Activated naive CD8-positive, alpha-beta T cell (primary cell): ENCODE data around the gene PAK5.

Experiments
- H3K27ac Mint-ChIP-seq: one replicate; pipeline ENCODE4 v1.8.0; 2021; ENCODE audit warnings: mixed read lengths
- H3K27me3 Mint-ChIP-seq: one replicate; pipeline ENCODE4 v1.8.0; 2021; ENCODE audit warnings: mixed read lengths
- H3K36me3 Mint-ChIP-seq: one replicate; pipeline ENCODE4 v1.8.0; 2021; ENCODE audit warnings: mixed read lengths
- H3K4me1 Mint-ChIP-seq: one replicate; pipeline ENCODE4 v1.8.0; 2021; ENCODE audit warnings: low read depth, mixed read lengths
- H3K4me3 Mint-ChIP-seq: one replicate; pipeline ENCODE4 v1.8.0; 2021; ENCODE audit warnings: mild to moderate bottlenecking, mixed read lengths
- H3K9me3 Mint-ChIP-seq: one replicate; pipeline ENCODE4 v1.8.0; 2021; ENCODE audit warnings: low read depth, mixed read lengths

The PAK5 gene

DNA sequence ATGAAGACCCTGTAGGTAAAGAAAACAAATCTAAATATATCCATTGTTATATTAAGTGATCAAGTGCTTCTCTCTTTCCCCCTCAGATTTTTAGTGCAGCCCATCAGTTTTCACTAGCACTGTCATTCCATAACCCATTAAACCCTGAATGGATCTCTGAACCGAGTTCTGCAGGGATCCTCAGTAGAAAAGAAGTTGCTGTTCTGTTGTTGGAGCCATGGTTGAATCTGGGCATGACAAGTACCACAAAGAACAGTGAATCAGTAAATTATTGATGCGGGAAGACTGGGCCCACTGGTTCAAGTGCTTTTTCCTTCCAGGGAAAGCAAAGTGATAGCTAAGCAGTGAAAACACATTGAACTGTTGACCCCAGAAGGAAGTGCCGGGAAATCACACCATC, 264.1 kb downstream of the PAK5 start:
- Mint-ChIP-seq H3K4me1 (no peaks in the 10 kb centered on the region), H3K4me3 (no peak overlapping the region), H3K27ac (no peak overlapping the region), H3K9me3 (no peaks in the 10 kb centered on the region), H3K27me3 (peaks cover 2% of the 10 kb centered on the region), H3K36me3 (no peaks in the 10 kb centered on the region)

GRCh38 chr20:9574181-9574580, 264.7 kb downstream of the PAK5 start:
- Mint-ChIP-seq H3K36me3 (no peaks in the 10 kb centered on the region), H3K27me3 (peaks cover 2% of the 10 kb centered on the region), H3K4me3 (no peak overlapping the region), H3K9me3 (no peaks in the 10 kb centered on the region), H3K4me1 (no peaks in the 10 kb centered on the region), H3K27ac (no peak overlapping the region)

DNA sequence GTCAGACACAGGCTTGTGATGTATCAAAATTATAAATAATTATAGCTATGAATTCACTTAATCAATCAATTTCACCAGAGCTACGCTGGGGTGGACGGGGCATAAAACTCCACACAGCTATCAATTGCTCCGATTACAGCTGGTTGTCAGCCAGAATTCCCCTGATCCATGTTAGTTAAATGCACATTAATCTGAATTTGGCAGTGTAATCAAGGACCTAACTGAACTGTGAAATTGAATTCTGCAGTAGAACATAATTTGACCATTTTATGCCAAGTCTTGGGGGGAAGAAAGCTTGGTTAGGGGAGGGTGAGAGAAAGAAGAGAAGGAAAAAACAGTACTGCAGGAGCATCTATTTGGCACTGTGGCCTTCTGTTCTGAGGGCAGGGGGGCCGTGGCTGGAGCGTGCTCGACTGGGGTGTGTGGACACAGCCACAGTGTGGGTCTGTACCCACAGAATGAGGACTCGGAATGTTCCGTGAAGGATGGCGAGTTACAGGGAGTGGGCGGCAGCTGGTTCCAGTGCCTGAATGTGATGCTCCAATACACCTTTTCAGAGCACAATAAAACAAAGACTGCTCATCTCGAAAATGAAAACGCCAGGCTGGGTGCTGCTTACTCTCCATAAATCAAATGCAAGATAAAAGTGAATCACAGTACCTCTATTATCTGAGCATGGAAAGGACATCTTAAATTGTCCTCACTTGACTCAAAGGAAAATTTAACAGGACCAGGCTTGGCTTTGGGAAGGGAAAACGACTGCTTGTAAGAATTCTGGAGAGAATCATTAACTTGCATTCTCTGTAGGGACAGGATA, 265.3 kb downstream of the PAK5 start:
- Mint-ChIP-seq H3K27me3 (peaks cover 2% of the 10 kb centered on the region), H3K36me3 (no peaks in the 10 kb centered on the region), H3K4me3 (no peak overlapping the region), H3K9me3 (no peaks in the 10 kb centered on the region), H3K27ac (no peak overlapping the region), H3K4me1 (no peaks in the 10 kb centered on the region)

DNA sequence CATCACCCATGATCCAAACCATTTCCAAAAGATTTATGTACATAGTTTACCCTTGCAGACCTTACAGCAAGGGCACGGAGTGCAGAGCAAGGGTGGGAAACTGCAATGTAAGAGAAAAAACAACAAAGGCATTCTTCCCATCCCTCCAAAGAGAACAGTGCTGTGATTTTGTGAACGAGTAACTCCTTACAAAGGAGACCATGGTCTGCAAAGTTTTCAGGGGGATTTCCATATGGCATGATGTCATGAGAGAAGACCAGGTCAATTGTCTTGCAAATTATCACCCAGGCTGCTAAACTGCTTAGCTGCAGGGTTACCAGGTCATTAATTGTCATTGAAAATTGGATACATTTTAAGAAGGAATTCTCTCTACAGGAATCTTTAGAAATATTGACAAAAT, 266.2 kb downstream of the PAK5 start:
- Mint-ChIP-seq H3K36me3 (no peaks in the 10 kb centered on the region), H3K9me3 (no peaks in the 10 kb centered on the region), H3K27ac (no peak overlapping the region), H3K4me3 (no peak overlapping the region), H3K4me1 (no peaks in the 10 kb centered on the region), H3K27me3 (peaks cover 2% of the 10 kb centered on the region)

- Mint-ChIP-seq H3K27ac (no peak overlapping the region), H3K4me3 (no peak overlapping the region), H3K36me3 (no peaks in the 10 kb centered on the region), H3K27me3 (peaks cover 2% of the 10 kb centered on the region), H3K9me3 (no peaks in the 10 kb centered on the region), H3K4me1 (no peaks in the 10 kb centered on the region)
These were observed 267.1 kb downstream of the PAK5 start for GRCh38 chr20:9571783-9572182.

DNA sequence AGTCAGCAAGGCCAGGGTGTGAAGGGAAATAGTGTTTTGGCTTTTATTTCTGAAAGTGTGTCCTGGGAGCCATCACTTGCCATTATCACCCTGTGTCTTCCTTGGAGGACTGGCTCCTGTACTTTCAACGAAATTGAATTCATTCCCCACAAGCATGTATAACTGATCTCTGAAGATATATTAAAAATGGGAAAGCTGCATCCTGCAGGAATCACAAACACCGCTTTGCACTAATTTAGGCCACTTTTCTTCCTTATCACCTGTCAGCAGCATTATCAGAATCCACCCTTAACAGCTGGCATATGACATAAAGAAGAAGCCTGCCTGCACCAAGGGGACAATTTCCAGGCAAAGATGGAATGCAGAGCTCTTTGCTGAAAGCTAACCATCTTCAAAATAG, 268.3 kb downstream of the PAK5 start:
- H3K36me3 Mint-ChIP-seq = no peaks in the 10 kb centered on the region
- no peaks in the 10 kb centered on the region for H3K4me1 Mint-ChIP-seq
- H3K9me3 Mint-ChIP-seq = no peaks in the 10 kb centered on the region

GRCh38 chr20:9566977-9567376, 271.9 kb downstream of the PAK5 start:
- Mint-ChIP-seq H3K27ac (no peak overlapping the region), H3K27me3 (peaks cover 2% of the 10 kb centered on the region), H3K4me3 (no peak overlapping the region), H3K4me1 (no peaks in the 10 kb centered on the region), H3K9me3 (no peaks in the 10 kb centered on the region), H3K36me3 (no peaks in the 10 kb centered on the region)

More for the DNA sequence above, 268.3 kb downstream of the PAK5 start:
- Mint-ChIP-seq H3K27ac (no peak overlapping the region), H3K27me3 (peaks cover 4% of the 10 kb centered on the region), H3K4me3 (no peak overlapping the region)

DNA sequence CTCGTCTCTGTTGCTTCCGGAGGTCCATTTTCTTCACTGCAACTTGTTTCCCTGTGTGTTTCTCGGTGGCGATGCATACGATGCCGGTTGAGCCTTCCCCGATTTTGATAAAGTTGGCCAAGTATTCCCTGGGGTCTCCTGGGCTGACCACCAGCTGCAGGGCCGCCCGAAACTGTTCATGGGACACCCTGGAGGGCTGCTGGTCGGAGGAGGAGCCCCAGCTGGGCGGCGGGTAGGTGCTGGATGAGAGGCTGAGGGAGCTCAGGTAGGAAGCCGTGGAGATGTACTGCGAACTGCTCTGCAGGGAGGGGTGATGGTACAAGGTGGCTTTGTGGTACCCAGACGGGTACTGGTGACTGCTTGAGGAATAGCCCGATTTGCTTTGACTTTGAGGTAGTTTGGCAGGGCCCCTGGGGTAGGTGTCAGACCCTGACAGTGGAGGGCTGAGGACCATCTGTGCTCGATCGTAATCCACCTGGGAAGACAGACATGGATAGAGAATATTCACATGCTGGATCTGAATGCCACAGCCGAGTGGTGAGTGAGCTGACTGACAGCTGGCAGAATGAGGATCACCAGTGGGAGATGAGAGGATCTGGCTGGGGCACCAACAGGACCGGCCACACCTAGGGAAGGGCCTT, 272.8 kb downstream of the PAK5 start:
- Mint-ChIP-seq H3K4me1 (no peaks in the 10 kb centered on the region), H3K27ac (no peak overlapping the region), H3K36me3 (no peaks in the 10 kb centered on the region), H3K9me3 (no peaks in the 10 kb centered on the region), H3K27me3 (peaks cover 2% of the 10 kb centered on the region), H3K4me3 (no peak overlapping the region)

DNA sequence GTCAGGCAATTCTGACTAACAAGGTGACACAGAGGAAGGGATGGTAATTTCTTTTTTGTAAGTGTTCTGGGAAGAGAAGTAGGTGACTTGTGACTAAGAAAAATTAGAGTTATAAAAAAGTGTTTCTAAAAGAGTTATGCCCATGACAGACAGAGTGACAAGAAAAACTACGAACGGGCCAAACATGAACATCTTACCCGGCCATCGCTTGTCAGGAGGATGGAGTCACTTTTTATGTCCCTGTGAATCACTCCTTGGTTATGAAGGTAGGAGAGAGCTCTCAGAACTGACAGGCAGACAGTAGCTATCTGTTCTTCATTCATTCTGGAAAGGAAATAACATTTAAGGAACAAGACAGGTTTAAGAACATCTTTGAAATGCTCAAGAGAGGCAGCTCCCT, 281.5 kb downstream of the PAK5 start:
- Mint-ChIP-seq H3K27me3 (peaks cover 3% of the 10 kb centered on the region), H3K4me3 (no peak overlapping the region), H3K36me3 (no peaks in the 10 kb centered on the region), H3K9me3 (no peaks in the 10 kb centered on the region), H3K27ac (no peak overlapping the region), H3K4me1 (no peaks in the 10 kb centered on the region)

GRCh38 chr20:9555781-9556180, 283.1 kb downstream of the PAK5 start:
- Mint-ChIP-seq H3K4me3 (no peak overlapping the region), H3K9me3 (no peaks in the 10 kb centered on the region), H3K27me3 (peaks cover 3% of the 10 kb centered on the region), H3K27ac (no peak overlapping the region), H3K36me3 (no peaks in the 10 kb centered on the region), H3K4me1 (no peaks in the 10 kb centered on the region)

DNA sequence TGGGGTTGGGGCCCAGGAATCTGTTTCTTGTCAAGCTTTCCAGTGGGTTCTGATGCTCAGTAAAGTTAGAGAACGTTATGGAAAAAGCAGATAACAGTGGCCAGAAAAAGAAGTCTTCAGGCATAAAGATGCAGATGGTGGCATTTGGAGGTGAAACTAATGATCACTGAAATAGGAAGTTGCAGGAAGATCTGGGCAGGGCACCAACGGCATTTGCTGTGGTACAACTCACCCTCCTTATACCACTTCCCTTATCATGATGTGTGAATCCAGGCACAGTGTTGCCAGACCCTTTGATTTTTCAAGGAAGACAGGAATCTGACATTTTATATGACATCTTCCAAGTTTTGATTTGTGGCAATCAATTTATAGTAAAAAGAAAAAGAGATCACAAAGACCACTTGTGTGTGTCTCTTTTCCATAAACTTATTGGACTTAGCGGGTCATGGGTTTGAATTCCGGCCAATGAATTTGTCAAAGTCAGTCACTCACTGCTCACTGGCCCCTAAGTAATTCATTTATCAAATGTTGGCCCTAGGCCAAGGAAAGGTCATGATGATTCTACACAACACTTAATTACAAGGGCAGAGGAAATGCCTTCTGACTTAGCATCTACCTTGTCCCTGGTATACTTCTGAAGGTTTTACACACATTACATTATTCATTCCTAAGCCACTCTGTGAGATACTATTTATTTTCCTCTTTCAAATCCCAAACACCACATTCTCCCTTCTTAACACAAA, 286.9 kb downstream of the PAK5 start:
- no peak overlapping the region for H3K27ac Mint-ChIP-seq
- H3K36me3 Mint-ChIP-seq = no peaks in the 10 kb centered on the region
- H3K4me3 Mint-ChIP-seq = no peak overlapping the region
- H3K9me3 Mint-ChIP-seq = no peaks in the 10 kb centered on the region
- H3K27me3 Mint-ChIP-seq = no peaks in the 10 kb centered on the region
- no peaks in the 10 kb centered on the region for H3K4me1 Mint-ChIP-seq

DNA sequence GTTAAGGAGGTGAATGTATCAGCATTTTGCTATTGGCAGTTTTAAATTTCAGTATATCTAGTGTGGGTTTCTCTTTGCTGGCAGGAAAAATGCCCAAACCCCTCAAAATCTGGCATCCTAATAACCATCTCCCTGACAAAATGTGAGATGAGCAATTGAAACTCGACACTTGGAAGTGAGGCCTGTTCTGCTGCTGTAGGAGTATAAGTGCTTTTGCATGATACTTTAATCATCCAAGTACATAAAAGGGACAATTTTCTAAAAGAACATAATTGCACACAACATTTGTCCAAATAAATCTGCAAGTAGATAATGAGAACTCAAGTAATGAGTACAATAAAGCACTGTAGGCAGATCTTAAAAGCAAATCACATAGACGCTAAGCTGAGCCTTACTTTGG, 288.0 kb downstream of the PAK5 start:
- Mint-ChIP-seq H3K27me3 (no peaks in the 10 kb centered on the region), H3K9me3 (no peaks in the 10 kb centered on the region), H3K4me1 (no peaks in the 10 kb centered on the region), H3K4me3 (no peak overlapping the region), H3K27ac (no peak overlapping the region), H3K36me3 (no peaks in the 10 kb centered on the region)

DNA sequence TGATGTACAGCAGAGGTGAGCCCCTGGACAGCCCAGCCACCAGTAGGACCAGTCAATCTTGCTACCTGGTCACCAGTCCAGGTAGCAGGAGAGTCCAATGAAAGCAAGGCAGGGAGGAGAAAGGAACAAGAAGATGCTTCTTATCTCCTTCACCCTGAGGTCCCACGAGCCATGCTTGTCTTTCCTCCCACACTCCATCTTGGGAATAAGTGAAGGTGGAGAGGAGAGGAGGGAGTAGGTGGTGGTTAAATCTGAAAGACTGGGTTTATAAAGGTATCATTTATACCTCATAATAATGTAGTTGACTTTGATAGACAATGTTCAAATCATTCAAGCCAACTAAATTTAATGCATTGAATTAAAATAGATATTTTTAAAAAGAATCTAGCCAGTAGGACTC, 288.6 kb downstream of the PAK5 start:
- no peak overlapping the region for H3K4me3 Mint-ChIP-seq
- H3K4me1 Mint-ChIP-seq = no peaks in the 10 kb centered on the region
- H3K36me3 Mint-ChIP-seq = no peaks in the 10 kb centered on the region
- no peak overlapping the region for H3K27ac Mint-ChIP-seq
- no peaks in the 10 kb centered on the region for H3K9me3 Mint-ChIP-seq
- H3K27me3 Mint-ChIP-seq = no peaks in the 10 kb centered on the region

DNA sequence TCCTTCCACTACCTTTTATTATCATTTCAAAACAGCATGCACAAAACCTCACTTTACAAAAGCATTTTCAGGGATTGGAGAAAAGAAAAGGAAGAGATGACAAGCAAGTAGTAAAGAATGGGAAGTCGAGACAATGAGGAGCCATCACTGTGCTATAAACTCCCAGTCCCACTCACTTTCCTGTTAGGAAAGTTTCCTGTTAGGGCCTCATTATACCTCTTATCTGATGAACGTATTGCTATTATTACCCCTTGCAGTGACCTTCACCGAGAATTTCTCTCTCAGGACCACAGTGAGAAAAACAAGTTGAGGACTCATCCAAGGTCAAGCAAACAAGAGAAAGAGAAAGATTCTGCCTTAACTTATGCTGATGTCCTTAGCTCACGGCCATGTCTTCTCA, 295.7 kb downstream of the PAK5 start:
- no peak overlapping the region for H3K4me3 Mint-ChIP-seq

GRCh38 chr20:9535449-9535848, 303.4 kb downstream of the PAK5 start:
- no peaks in the 10 kb centered on the region for H3K4me1 Mint-ChIP-seq
- H3K27me3 Mint-ChIP-seq = no peaks in the 10 kb centered on the region
- H3K4me3 Mint-ChIP-seq = no peak overlapping the region
- H3K27ac Mint-ChIP-seq = no peak overlapping the region
- no peaks in the 10 kb centered on the region for H3K36me3 Mint-ChIP-seq
- H3K9me3 Mint-ChIP-seq = no peaks in the 10 kb centered on the region

More for the DNA sequence above, 295.7 kb downstream of the PAK5 start:
- Mint-ChIP-seq H3K27me3 (no peaks in the 10 kb centered on the region), H3K36me3 (no peaks in the 10 kb centered on the region), H3K9me3 (no peaks in the 10 kb centered on the region), H3K4me1 (no peaks in the 10 kb centered on the region), H3K27ac (no peak overlapping the region)
